Immature natural killer cell (primary cell): Measurements from ENCODE around the gene FAM83D. TPM values are rescaled to one million over a fixed set of nuclear protein-coding genes. Genes with fewer than 3 reads are reported as not detected.
A peak's percentile ranks its signal among the peaks of the same experiment; 100 is the strongest.

Experiments used
- DNase-seq, 3 donors: peaks; one replicate each; pipeline ENCODE4 v3.0.0; 2022; ENCODE audit warnings: mixed read lengths in 1 of 3
- H3K27ac Mint-ChIP-seq, 6 donors: one replicate each; pipeline ENCODE4 v1.8.0; 2020; ENCODE audit warnings: mixed read lengths in 6 of 6, mild to moderate bottlenecking in 5 of 6, inconsistent platforms in 4 of 6, moderate library complexity in 3 of 6
- H3K27me3 Mint-ChIP-seq, 3 donors: one replicate each; pipeline ENCODE4 v1.8.0; 2020 to 2021; ENCODE audit warnings: low read depth in 3 of 3, mild to moderate bottlenecking in 3 of 3, mixed read lengths in 3 of 3, moderate library complexity in 3 of 3, inconsistent platforms in 1 of 3
- H3K36me3 Mint-ChIP-seq, 3 donors: one replicate each; pipeline ENCODE4 v1.8.0; 2020; ENCODE audit warnings: mixed read lengths in 3 of 3, inconsistent platforms in 2 of 3, mild to moderate bottlenecking in 2 of 3
- H3K4me1 Mint-ChIP-seq, 2 donors: one replicate each; pipeline ENCODE4 v1.8.0; 2020; ENCODE audit warnings: inconsistent platforms in 2 of 2, mild to moderate bottlenecking in 2 of 2, mixed read lengths in 2 of 2, moderate library complexity in 1 of 2
- H3K4me3 Mint-ChIP-seq, 5 donors: one replicate each; pipeline ENCODE4 v1.8.0; 2020; ENCODE audit warnings: mild to moderate bottlenecking in 5 of 5, mixed read lengths in 5 of 5, inconsistent platforms in 3 of 5, moderate library complexity in 3 of 5
- H3K9me3 Mint-ChIP-seq, 6 donors: one replicate each; pipeline ENCODE4 v1.8.0; 2020; ENCODE audit warnings: mild to moderate bottlenecking in 6 of 6, mixed read lengths in 6 of 6, inconsistent platforms in 4 of 6, moderate library complexity in 3 of 6
- polyA plus RNA-seq, 3 donors: library from polyadenylated mRNA; unstranded; fragments of 300-500 nt; fragmentation: Illumina TruSeq; gene quantifications; one replicate each; pipeline ENCODE4 v1.2.3, GENCODE V29; 2021

Gene FAM83D
- under 1 TPM in 2 of 3 donors, not detected in 1; 0.25 to 0.58 TPM for polyA plus RNA-seq

GRCh38 chr20:38926142-38926933, at the start of gene FAM83D:
FAM83D (plus strand) TSS chr20:38926417; CDS start chr20:38926443, 26 bp downstream.
- Mint-ChIP-seq H3K36me3 (peaks cover 0 to 3% (median 3%) of the 10 kb centered on the region in 3 donors), H3K27ac (peak within 1 kb of the TSS in 5 of 6 donors; percentile 3 to 87 (median 16)), H3K4me1 (peaks cover 28 to 35% of the 10 kb centered on the region in 2 donors), H3K4me3 (peak within 1 kb of the TSS; percentile 73 to 82 (median 78)), H3K9me3 (no peaks in the 10 kb centered on the region), H3K27me3 (peaks cover 4 to 15% (median 7%) of the 10 kb centered on the region in 3 donors)
- DNase-seq, result peak; percentile 90 to 93 (median 93)

- DNase-seq, result no peak
- Mint-ChIP-seq H3K27ac (peak overlapping the region; percentile 65 to 100 (median 93)), H3K4me3 (peak overlapping the region in 2 of 5 donors; percentile 15 to 43), H3K27me3 (peaks cover 30 to 39% (median 38%) of the 10 kb centered on the region in 3 donors), H3K36me3 (peaks cover 0 to 3% (median 0%) of the 10 kb centered on the region in 3 donors), H3K9me3 (no peaks in the 10 kb centered on the region), H3K4me1 (peaks cover 90 to 100% of the 10 kb centered on the region in 2 donors)
Measured at GRCh38 chr20:38877483-38877882, 48.7 kb upstream of the FAM83D start.

- peak overlapping the region; percentile 55 to 100 (median 88) for H3K27ac Mint-ChIP-seq
- DNase-seq, result no peak
- H3K36me3 Mint-ChIP-seq, result peaks cover 0 to 3% (median 0%) of the 10 kb centered on the region in 3 donors
- peaks cover 90 to 100% of the 10 kb centered on the region in 2 donors for H3K4me1 Mint-ChIP-seq
- H3K27me3 Mint-ChIP-seq, result peaks cover 21 to 29% (median 26%) of the 10 kb centered on the region in 3 donors
- H3K4me3 Mint-ChIP-seq, result no peak overlapping the region
- no peaks in the 10 kb centered on the region for H3K9me3 Mint-ChIP-seq
Measured at GRCh38 chr20:38878866-38879265, 47.4 kb upstream of the FAM83D start.

GRCh38 chr20:38880952-38881735, 45.1 kb upstream of the FAM83D start:
- H3K4me3 Mint-ChIP-seq, result peak overlapping the region in 2 of 5 donors; percentile 26 to 75
- no peak for DNase-seq
- H3K9me3 Mint-ChIP-seq, result no peaks in the 10 kb centered on the region
- peaks cover 5 to 7% (median 6%) of the 10 kb centered on the region in 3 donors for H3K27me3 Mint-ChIP-seq
- peak overlapping the region; percentile 94 to 100 (median 97) for H3K27ac Mint-ChIP-seq
- peaks cover 0 to 3% (median 0%) of the 10 kb centered on the region in 3 donors for H3K36me3 Mint-ChIP-seq
- peaks cover 75 to 84% of the 10 kb centered on the region in 2 donors for H3K4me1 Mint-ChIP-seq

- H3K9me3 Mint-ChIP-seq, result no peaks in the 10 kb centered on the region
- peak overlapping the region; percentile 94 to 100 (median 97) for H3K27ac Mint-ChIP-seq
- H3K27me3 Mint-ChIP-seq, result peaks cover 2 to 7% (median 3%) of the 10 kb centered on the region in 3 donors
- H3K4me3 Mint-ChIP-seq, result peak overlapping the region in 4 of 5 donors; percentile 2 to 75 (median 57)
- DNase-seq, result no peak
- peaks cover 0 to 3% (median 0%) of the 10 kb centered on the region in 3 donors for H3K36me3 Mint-ChIP-seq
- H3K4me1 Mint-ChIP-seq, result peaks cover 72 to 82% of the 10 kb centered on the region in 2 donors
Measured at GRCh38 chr20:38881806-38882440, 44.3 kb upstream of the FAM83D start.

- H3K4me1 Mint-ChIP-seq, result peaks cover 73 to 80% of the 10 kb centered on the region in 2 donors
- DNase-seq, result no peak
- H3K27ac Mint-ChIP-seq, result peak overlapping the region; percentile 94 to 100 (median 97)
- peaks cover 0 to 1% (median 0%) of the 10 kb centered on the region in 3 donors for H3K36me3 Mint-ChIP-seq
- H3K9me3 Mint-ChIP-seq, result no peaks in the 10 kb centered on the region
- peaks cover 2 to 6% (median 3%) of the 10 kb centered on the region in 3 donors for H3K27me3 Mint-ChIP-seq
- H3K4me3 Mint-ChIP-seq, result peak overlapping the region; percentile 58 to 82 (median 75)
Measured at GRCh38 chr20:38882600-38882999, 43.6 kb upstream of the FAM83D start.

GRCh38 chr20:38883081-38883980, 42.9 kb upstream of the FAM83D start:
- H3K27ac Mint-ChIP-seq, result peak overlapping the region; percentile 94 to 100 (median 97)
- peaks cover 72 to 73% of the 10 kb centered on the region in 2 donors for H3K4me1 Mint-ChIP-seq
- peak; percentile 54 to 62 (median 55) for DNase-seq
- H3K27me3 Mint-ChIP-seq, result peaks cover 2 to 6% (median 4%) of the 10 kb centered on the region in 3 donors
- no peaks in the 10 kb centered on the region for H3K36me3 Mint-ChIP-seq
- no peaks in the 10 kb centered on the region for H3K9me3 Mint-ChIP-seq
- H3K4me3 Mint-ChIP-seq, result peak overlapping the region; percentile 58 to 82 (median 75)

- Mint-ChIP-seq H3K27ac (peak overlapping the region; percentile 94 to 100 (median 97)), H3K9me3 (no peaks in the 10 kb centered on the region), H3K27me3 (peaks cover 1 to 6% (median 2%) of the 10 kb centered on the region in 3 donors), H3K36me3 (no peaks in the 10 kb centered on the region), H3K4me3 (peak overlapping the region in 3 of 5 donors; percentile 29 to 42 (median 29)), H3K4me1 (peaks cover 66 to 69% of the 10 kb centered on the region in 2 donors)
- DNase-seq, result no peak
Measured at GRCh38 chr20:38883981-38884733, 42.1 kb upstream of the FAM83D start.

- Mint-ChIP-seq H3K27me3 (peaks cover 1 to 6% (median 2%) of the 10 kb centered on the region in 3 donors), H3K4me3 (no peak overlapping the region), H3K27ac (peak overlapping the region in 2 of 6 donors; percentile 9 to 70), H3K4me1 (peaks cover 58 to 65% of the 10 kb centered on the region in 2 donors), H3K36me3 (peaks cover 0 to 4% (median 0%) of the 10 kb centered on the region in 3 donors), H3K9me3 (no peaks in the 10 kb centered on the region)
- no peak for DNase-seq
Measured at GRCh38 chr20:38885357-38885756, 40.9 kb upstream of the FAM83D start.

- Mint-ChIP-seq H3K27me3 (peaks cover 0 to 5% (median 3%) of the 10 kb centered on the region in 3 donors), H3K4me1 (peaks cover 43 to 57% of the 10 kb centered on the region in 2 donors), H3K36me3 (peaks cover 0 to 5% (median 0%) of the 10 kb centered on the region in 3 donors), H3K9me3 (no peaks in the 10 kb centered on the region), H3K27ac (peak overlapping the region in 5 of 6 donors; percentile 2 to 49 (median 14)), H3K4me3 (no peak overlapping the region)
- DNase-seq, result no peak
Measured at GRCh38 chr20:38888059-38888831, 38.0 kb upstream of the FAM83D start.

GRCh38 chr20:38889050-38889449, 37.2 kb upstream of the FAM83D start:
- Mint-ChIP-seq H3K27ac (peak overlapping the region in 5 of 6 donors; percentile 28 to 78 (median 37)), H3K27me3 (peaks cover 3 to 6% (median 4%) of the 10 kb centered on the region in 3 donors), H3K4me1 (peaks cover 42 to 57% of the 10 kb centered on the region in 2 donors), H3K4me3 (no peak overlapping the region), H3K36me3 (peaks cover 0 to 5% (median 0%) of the 10 kb centered on the region in 3 donors), H3K9me3 (no peaks in the 10 kb centered on the region)
- DNase-seq, result no peak
